ENCODE results near the gene SLC14A1.
A peak's percentile ranks its signal among the peaks of the same experiment; 100 is the strongest.

- TF ChIP-seq, protein P1, sequence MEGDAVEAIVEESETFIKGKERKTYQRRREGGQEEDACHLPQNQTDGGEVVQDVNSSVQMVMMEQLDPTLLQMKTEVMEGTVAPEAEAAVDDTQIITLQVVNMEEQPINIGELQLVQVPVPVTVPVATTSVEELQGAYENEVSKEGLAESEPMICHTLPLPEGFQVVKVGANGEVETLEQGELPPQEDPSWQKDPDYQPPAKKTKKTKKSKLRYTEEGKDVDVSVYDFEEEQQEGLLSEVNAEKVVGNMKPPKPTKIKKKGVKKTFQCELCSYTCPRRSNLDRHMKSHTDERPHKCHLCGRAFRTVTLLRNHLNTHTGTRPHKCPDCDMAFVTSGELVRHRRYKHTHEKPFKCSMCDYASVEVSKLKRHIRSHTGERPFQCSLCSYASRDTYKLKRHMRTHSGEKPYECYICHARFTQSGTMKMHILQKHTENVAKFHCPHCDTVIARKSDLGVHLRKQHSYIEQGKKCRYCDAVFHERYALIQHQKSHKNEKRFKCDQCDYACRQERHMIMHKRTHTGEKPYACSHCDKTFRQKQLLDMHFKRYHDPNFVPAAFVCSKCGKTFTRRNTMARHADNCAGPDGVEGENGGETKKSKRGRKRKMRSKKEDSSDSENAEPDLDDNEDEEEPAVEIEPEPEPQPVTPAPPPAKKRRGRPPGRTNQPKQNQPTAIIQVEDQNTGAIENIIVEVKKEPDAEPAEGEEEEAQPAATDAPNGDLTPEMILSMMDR (IDR thresholded peaks at IDR 0.05) = peak; percentile 52 to 84 (median 79)
- TF ChIP-seq POLR2A (IDR thresholded peaks at IDR 0.05) (no peak), POLR2AphosphoS5 (IDR thresholded peaks at IDR 0.05) (peak in 1 of 3 donors; percentile 17)
These were observed 32.8 kb upstream of the SLC14A1 start for GRCh38 chr18:45690975-45691815.

Data from breast epithelium (tissue), 3 donors.